ENCODE results near the gene MTRFR. TPM values are rescaled to one million over a fixed set of nuclear protein-coding genes. Genes with fewer than 3 reads are reported as not detected.
"Not testable (repeated sequence)": the region's sequence is repeated elsewhere in the genome, so short reads cannot be mapped to it uniquely, and the experiment has no call there.

Gene MTRFR
- total RNA-seq, 1 donor from 2014 or later: 9.6 TPM

DNA sequence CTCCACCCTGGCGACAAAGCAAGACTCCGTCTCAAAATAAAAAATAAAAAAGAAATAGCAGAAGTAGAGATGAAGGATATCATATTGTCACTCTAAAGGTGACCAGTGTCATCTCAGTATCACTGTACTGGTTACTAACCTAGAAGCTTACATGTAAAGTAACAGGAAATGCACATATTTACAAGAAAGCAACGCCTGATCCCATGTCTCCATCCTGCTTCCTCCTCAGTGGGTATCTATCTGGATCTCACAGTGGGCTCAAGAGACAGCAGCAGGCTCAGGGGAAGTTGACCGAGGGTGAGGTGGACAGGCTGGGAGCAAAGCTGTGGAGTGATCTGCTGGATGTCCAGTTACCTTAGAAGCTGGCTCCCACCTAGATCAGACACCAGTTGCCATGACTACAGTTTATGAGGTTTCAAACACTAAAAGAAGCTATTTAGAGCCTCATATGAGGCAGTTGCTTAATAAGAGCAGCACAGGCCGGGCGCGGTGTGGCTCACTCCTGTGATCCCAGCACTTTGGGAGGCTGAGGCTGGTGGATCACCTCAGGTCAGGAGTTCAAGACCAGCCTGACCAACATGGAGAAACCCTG, 10.5 kb downstream of the MTRFR start:
- ATAC-seq: no peak
- DNase-seq: no peak
- intact Hi-C loops (cut with micrococcal nuclease): no loop called here

DNA sequence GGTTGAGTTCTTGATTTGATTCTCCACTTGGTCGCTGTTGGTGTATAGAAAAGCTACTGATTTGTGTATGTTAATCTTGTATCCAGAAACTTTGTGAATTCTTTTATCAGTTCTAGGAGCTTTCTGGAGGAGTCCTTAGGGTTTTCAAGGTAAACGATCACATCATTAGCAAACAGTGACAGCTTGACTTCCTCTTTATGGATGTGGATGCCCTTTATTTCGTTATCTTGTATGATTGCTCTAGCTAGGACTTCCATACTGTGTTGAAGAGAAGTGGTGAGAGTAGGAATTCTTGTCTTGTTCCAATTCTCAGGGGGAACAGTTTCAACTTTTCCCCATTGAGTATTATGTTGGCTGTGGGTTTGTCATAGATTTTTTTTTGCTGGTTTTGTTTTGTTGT, 12.4 kb downstream of the MTRFR start:
- ATAC-seq: no peak
- intact Hi-C loops (cut with micrococcal nuclease): no loop called here

DNA sequence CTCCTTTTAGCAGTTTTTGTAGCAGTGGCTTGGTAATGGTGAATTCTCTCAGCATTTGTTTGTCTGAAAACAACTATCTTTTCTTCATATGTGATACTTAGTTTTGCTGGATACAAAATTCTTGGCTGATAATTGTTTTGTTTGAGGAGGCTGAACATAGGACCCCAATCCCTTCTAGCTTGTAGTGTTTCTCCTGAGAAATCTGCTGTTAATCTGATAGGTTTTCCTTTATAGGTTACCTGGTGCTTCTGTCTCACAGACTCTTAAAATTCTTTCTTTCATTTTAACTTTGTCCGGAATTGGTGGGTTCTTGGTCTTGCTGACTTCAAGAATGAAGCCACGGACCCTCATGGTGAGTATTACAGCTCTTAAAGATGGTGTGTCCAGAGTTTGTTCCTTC, 14.9 kb downstream of the MTRFR start:
- intact Hi-C loops (cut with micrococcal nuclease); DNase-seq; ATAC-seq: not testable (repeated sequence)

More for the DNA sequence above, 12.4 kb downstream of the MTRFR start:
- no peak for DNase-seq

DNA sequence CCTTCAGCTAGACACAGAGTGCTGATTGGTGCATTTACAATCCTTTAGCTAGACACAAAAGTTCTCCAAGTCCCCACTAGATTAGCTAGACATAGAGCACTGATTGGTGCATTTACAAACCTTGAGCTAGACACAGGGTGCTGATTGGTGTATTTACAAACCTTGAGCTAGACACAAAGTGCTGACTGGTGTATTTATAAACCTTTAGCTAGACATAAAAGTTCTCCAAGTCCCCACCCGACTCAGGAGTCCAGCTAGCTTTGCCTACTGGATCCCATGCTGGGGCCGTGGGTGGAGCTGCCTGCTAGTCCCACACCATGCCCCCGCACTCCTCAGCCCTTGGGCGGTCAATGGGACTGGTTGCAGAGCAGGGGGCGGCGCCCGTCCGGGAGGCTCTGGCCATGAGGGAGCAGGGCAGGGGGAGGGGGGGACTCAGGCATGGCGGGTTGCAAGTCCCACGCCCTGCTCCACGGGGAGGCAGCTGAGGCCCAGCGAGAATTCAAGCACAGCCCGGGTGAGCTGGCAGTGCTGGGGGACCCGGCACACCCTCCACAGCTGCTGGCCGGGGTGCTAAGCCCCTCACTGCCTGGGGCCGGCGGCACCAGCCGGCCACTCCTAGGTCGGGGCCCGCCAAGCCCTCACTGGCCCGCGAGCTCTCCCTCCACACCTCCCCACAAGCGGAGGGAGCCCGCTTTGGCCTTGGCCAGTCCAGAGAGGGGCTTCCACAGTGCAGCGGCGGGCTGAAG, 15.9 kb downstream of the MTRFR start:
- ATAC-seq; intact Hi-C loops (cut with micrococcal nuclease); DNase-seq: not testable (repeated sequence)

DNA sequence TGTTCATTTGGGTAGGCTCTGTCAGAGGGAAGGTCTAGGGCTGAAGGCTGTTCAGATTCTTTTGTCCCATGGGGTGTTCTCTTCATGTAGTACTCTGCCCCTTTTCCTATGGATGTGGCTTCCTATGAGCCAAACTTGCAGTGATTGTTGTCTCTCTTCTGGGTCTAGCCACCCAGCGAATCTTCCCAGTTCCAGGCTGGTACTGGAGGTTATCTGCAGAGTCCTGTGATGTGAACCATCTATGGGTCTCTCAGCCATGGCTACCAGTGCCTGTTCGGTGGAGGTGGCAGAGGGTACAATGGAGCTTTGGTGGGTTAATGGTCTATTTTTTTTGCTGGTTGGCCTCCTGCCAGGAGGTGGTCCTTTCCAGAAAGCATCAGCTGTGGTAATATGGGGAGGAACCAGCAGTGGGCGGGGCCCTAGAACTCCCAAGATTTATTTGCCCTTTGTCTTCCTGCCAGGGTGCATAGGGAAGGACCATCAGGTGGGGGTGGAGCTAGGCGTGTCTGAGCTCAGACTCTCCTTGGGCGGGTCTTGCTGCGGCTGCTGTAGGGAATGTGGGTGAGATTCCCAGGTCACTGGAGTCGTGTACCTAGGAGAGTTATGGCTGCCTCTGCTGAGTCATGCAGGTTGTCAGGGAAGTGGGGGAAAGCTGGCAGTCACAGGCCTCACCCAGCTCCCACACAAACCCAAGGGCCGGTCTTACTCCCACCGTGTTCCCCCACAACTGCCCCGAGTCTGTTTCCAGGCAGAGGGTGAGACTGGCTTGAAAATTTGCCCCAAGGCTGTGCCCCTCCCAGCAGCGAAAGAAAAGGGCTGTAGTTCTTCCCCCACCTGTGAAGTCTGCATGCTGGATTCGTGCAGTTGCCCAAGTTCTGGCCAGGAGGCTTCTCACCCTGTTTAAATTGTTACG, 17.5 kb downstream of the MTRFR start:
- DNase-seq: no peak
- ATAC-seq: no peak
- intact Hi-C loops (cut with micrococcal nuclease): no loop called here

DNA sequence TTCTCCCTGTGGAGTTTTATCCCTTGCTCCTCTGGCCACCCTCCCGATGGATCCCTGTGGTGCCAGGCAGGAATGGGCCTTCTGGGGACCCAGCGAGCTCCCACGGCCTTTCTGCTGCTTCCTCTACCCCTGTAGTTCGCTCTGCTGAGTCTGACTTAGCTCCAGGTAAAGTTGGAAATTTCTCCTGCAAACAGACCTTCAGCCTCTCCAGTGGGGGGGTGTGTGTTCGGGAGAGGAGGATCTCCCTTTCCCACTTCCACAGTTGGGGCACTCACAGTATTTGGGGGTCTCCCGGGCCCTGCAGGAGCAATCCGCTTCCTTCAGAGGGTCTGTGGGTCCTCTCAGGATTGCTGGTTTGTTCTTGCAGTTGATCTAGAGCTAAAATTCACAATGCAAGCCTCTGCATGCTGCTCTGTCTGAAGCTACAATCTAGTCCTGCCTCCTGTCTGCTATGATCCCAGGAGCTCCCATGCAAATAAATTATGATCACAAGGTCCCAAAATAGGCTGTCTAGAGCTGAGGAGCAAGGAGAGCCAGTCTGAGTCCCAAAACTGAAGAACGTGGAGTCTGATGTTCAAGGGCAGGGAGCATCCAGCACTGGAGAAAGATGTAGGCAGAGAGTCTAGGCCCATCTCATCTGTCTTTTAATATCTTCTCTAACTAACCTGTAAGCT, 18.3 kb downstream of the MTRFR start:
- no peak for ATAC-seq
- intact Hi-C loops (cut with micrococcal nuclease): no loop called here

DNA sequence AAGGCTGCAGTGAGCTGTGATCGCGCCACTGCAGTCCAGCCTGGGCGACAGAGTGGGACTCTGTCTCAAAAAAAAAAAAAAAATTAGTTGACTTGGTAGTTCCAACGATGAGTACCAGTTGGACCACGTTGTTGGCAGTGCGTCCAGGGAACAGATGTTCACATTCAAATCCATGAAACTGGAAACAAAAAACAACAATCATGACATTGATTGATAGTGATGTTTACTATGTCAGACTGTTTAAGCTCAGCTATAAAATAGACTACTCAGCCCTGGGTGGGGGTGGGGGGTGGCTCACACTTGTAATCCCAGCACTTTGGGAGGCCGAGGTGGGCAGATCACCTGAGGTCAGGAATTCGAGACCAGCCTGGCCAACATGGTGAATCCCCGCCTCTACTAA, 19.1 kb downstream of the MTRFR start:
- DNase-seq; intact Hi-C loops (cut with micrococcal nuclease); ATAC-seq: not testable (repeated sequence)

More for the DNA sequence above, 18.3 kb downstream of the MTRFR start:
- no peak for DNase-seq

DNA sequence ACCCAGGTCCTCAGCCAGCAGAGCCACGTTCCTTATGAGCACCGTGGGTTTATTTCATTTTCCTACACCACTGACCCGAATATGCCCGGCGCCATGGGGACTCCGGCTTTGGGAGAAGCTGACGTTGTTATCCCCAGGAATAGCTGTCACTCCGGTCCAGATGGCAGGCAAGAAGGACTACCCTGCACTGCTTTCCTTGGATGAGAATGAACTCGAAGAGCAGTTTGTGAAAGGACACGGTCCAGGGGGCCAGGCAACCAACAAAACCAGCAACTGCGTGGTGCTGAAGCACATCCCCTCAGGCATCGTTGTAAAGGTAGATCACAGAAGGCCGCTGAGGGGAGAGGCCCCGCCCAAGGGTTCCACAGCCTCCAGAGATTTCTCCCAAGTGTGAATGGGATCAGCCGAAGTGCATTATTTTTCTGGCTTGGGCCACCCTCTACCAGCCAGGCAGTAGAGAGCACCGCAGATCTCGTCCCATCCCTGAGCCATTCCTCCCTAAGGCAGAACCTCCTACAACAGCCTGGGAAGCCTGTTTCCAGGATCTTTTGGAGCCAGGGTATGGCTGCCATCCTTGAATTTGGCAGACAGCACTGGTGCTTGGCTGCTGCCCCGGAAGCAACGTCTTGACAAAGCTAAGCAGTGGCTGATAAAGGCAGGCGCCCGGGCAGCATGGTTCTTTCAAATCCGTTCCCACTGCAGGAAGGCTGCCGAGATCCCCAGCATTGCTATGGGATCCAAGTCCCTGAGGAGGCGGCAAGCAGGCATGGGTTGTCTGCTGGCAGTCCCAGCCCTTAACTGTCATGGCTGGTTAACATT, 20.6 kb downstream of the MTRFR start:
- DNase-seq: peak; percentile 79
- ATAC-seq: peak; percentile 90
- intact Hi-C loops (cut with micrococcal nuclease): no loop called here

DNA sequence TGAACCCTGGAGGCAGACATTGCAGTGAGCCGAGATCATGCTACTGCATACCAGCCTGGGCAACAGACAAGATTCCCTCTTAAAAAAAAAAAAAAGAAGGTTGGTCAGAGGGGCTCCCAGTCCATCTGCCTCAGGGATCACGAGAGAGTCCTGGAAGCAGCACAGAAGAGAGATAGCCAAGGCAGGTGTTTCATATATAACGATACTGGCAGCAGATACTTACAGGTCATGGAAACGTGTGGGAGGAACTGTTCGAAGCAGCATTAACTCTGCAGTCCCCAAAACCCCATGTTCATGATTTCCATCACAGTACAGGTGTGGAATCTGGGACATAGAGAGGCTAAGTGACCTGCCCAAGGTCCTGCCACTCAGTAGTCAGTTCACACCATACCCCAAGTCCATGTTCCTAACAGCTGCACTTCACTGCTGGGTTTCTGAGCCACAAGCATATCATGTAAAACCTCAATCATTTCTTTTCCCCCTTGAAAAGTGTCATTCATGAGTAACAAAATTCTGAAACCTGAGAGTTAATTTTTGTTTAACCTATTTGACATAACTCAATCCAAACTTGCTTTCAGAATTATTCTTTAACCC, 21.7 kb downstream of the MTRFR start:
- intact Hi-C loops (cut with micrococcal nuclease): no loop called here
- ATAC-seq (no peak), DNase-seq (no peak)

DNA sequence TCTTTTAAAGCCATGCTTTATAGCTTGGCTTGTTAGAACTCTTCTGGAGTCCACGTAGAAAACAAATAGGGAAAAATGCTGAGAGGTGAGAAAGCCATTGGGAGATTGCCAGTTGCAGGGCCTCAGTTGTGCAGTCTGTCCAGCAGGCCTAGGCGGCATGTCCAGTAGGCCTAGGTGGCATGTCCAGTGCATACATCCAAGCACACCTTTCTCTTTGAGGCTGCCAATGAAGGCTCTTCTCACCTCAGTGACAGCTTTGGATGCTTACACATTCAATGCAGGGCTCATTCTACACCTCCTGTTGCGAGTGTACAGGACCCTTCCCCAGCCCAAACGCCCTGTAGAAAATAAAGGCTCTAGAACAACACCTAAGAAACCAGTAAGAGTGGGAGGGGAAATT, 25.4 kb downstream of the MTRFR start:
- DNase-seq (no peak), ATAC-seq (no peak)
- intact Hi-C loops (cut with micrococcal nuclease): no loop called here

DNA sequence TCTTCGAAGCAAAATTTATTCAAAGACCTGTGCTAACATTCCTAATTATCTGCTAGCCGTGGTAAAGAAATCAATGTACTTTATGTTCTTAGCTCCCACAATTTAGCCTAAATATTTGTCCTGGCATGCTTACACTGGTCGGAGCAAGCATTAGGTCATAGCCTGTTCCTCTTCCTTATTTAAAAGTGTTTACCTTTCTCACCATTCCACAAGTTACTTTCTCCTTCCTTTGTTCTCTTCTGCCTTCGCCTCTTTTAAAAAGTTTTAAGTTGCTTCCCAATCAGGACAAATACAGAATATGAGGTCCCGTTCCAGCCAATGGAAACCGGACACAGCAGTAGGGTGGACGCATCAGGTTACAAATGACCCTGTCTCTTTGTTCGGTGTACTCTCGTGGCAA, 26.8 kb downstream of the MTRFR start:
- ATAC-seq (no peak), DNase-seq (no peak)
- intact Hi-C loops (cut with micrococcal nuclease): no loop called here

DNA sequence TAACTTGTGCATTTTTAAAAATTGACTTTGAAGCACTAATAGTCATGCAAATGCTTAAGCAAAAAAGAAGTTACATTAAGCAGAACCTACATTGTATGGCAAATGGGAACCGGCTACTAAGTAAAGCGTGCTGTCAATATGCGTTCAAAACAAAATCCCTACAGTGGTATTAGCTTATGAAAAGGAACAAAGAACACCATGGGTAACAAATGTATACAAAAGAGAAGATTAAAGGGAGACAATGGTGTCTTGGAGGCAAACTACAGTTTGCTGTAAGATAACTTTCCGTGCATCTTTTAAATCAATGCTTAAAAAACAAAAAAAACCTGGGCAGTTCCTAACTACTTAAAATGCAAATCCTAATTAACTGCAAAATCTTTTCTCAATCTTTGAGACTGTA, 28.0 kb downstream of the MTRFR start:
- intact Hi-C loops (cut with micrococcal nuclease): no loop called here
- no peak for ATAC-seq

DNA sequence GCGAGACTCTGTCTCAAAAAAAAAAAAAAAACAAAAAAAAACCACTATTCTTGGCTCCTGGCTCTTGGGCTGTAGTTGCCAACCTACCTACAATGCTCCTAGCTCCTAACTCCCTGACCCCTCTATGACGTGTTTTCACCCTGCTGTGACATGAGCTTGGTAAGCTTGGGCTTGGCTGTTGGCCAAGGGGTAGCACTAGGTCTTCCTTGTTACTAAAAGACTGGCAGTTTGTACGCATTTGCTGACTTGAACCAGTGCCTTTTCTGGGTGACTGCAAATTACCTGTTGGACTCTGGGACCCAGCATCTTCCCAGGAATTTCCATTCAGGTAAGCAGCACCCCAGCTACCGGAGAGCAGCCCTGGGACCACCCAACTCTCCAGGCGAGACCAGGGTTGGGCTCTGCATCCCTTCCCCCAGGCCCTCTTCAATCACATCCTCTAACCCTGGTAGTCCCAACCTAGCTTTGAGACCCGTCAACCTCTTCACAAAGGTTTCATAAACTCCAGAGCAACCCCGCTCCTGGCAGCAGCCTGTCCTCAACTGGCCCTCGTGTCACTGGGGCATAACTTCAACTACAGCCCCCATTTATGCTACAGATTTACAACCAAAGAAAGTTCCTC, 30.1 kb downstream of the MTRFR start:
- intact Hi-C loops (cut with micrococcal nuclease): no loop called here
- DNase-seq: no peak
- ATAC-seq: no peak

More for the DNA sequence above, 28.0 kb downstream of the MTRFR start:
- DNase-seq: no peak

DNA sequence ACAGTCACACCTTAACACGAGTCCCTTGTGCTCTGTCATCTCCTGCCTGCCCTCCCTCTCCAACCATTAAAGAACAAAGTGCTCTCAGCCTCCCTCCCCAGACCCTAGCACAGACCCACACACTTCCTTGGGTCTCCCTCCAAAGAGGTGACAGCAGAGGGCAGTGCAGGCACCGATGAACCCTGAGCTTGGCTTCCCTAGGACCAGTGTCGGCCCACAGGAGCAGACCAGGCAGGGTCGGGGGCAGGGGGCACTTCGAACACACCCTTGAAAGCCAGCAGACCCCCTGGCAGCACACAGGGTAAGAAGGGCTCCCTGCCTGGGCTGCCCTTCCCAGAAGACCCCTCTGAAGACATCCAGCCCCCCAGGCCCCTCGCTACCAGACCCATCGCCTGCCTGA, 31.4 kb downstream of the MTRFR start:
- intact Hi-C loops (cut with micrococcal nuclease): no loop called here
- ATAC-seq (no peak), DNase-seq (no peak)

DNA sequence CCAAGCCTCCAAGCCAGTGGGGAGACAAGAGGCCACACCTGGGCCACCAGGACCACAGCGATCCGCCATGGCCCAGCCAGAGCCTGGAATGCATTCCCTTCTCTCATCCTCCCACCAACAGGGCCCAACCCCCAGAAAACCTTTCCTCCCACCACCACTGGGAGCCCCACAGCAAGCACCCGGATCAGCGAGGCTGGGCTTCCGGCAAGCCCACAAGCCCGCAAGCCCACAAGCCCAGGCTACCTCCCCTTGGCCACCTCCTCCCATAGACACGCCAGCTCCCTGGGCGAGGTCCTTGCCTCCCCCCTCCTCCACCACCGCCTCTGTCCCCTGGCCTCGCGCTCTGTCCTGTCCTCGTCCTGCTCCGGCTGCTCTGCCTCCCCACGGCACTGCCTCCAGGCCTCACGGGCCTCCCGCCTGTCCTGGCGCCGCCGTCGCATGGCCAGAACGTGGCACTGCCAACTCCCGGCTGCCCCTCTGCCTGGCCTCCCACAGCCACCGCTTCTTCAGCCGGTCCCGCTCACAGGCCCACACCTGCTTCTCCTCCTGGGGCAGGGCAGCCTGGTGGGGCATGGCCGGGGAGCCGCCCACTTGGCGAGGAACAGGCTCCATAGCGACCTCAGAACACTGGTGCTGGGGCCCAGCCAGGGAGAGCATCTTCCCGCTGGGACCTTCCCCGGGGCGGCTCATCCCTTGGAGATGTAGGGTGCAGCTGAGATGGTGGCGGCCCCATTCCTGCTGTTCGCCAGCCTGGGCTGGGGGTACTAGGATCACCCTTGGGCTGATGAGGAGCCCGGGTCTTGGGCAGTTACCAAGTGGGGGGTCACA, 32.8 kb downstream of the MTRFR start:
- DNase-seq (no peak), ATAC-seq (no peak)
- intact Hi-C loops (cut with micrococcal nuclease): no loop called here

DNA sequence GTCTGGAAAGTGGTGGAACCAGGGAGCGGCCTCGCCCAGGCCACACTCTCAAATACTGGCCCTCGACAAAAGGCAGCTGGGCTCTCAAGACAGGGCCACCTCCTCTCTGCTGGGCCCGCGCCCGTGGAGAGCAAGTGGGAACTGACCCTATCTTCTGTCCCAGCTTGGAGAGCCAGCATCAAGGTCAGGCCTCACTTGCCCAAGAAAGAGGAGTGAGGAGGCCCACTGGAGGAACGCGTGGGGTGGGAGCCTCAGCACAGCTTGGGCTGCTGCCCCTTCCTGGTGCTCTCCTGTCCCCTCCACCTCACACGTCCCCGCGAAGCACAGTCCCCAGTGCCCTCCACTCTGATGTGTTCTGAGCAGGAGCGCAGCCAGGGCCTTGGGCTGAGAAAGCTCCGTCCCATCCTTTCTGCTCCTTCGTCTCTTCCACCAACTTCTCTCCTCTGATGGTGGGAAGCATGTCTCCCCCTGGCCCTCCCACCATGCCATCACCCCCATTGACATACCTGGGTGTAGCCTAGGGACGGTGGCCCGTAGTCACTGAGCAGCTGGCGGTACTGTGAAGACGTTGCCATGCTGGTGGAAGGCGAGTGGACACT, 33.5 kb downstream of the MTRFR start:
- DNase-seq: no peak
- intact Hi-C loops (cut with micrococcal nuclease): no loop called here
- no peak for ATAC-seq
